A549 (cell line): ENCODE measurements around the gene IGSF5.

Experiments
- BHLHE40 ChIP-seq: IDR thresholded peaks from 2 replicates; pipeline ENCODE4 v1.6.1; 2012; ENCODE audit warnings: low read depth, low read length, inconsistent platforms
- CHD2 ChIP-seq: fragments of 150-350 bp; IDR thresholded peaks from 2 replicates; pipeline ENCODE4 v1.6.1; 2014; ENCODE audit warnings: low read length; ENCODE audit not compliant: partially characterized antibody
- CTCF ChIP-seq: fragments of >200 bp; sonication (Bioruptor Twin); formaldehyde crosslinking; IDR thresholded peaks from 3 replicates; pipeline ENCODE4 v1.5.1; 2016
- TF ChIP-seq, protein P1 (sequence below): IDR thresholded peaks from 2 replicates; pipeline ENCODE4 v1.6.1; 2012
- TF ChIP-seq, protein P2 (sequence below): fragments of 200-600 bp; sonication (generic); IDR thresholded peaks from 2 replicates; pipeline ENCODE4 v1.6.1; 2016; ENCODE audit warnings: antibody characterized with exemption, mild to moderate bottlenecking, moderate library complexity

DNA sequence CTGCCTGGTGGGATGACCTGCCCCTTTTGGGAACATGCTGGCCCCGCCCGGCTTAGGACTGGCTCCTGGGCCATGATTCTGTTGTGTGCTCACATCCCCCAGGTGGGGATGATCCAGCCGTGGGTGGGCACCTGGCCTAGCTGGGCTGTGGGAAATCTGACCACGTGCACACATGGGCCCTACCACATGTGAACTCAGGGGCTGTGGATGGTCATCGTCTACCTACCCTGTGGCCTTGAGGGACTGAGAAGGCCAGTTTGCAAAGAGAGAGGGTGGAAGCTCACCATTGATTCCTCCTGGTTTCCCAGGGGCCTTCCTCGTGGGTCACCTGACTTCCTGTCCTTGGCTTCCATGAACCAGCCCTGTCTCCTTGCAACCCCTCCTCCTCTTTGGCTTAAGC, 102.9 kb downstream of the IGSF5 start:
- TF ChIP-seq, protein P1, sequence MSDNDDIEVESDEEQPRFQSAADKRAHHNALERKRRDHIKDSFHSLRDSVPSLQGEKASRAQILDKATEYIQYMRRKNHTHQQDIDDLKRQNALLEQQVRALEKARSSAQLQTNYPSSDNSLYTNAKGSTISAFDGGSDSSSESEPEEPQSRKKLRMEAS, result no peak
- TF ChIP-seq, protein P2, sequence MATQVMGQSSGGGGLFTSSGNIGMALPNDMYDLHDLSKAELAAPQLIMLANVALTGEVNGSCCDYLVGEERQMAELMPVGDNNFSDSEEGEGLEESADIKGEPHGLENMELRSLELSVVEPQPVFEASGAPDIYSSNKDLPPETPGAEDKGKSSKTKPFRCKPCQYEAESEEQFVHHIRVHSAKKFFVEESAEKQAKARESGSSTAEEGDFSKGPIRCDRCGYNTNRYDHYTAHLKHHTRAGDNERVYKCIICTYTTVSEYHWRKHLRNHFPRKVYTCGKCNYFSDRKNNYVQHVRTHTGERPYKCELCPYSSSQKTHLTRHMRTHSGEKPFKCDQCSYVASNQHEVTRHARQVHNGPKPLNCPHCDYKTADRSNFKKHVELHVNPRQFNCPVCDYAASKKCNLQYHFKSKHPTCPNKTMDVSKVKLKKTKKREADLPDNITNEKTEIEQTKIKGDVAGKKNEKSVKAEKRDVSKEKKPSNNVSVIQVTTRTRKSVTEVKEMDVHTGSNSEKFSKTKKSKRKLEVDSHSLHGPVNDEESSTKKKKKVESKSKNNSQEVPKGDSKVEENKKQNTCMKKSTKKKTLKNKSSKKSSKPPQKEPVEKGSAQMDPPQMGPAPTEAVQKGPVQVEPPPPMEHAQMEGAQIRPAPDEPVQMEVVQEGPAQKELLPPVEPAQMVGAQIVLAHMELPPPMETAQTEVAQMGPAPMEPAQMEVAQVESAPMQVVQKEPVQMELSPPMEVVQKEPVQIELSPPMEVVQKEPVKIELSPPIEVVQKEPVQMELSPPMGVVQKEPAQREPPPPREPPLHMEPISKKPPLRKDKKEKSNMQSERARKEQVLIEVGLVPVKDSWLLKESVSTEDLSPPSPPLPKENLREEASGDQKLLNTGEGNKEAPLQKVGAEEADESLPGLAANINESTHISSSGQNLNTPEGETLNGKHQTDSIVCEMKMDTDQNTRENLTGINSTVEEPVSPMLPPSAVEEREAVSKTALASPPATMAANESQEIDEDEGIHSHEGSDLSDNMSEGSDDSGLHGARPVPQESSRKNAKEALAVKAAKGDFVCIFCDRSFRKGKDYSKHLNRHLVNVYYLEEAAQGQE, result no peak
- TF ChIP-seq CTCF, result no peak
- TF ChIP-seq BHLHE40, result no peak
- no peak for TF ChIP-seq CHD2
